SIG-M5 (cell line): ENCODE results near the gene MAP3K12.
"Not testable (repeated sequence)": the region's sequence is repeated elsewhere in the genome, so short reads cannot be mapped to it uniquely, and the experiment has no call there.

Experiments used
- DNase-seq: peaks from one replicate; lab custom pipeline; 2025; lab: John Stamatoyannopoulos, UW

The MAP3K12 gene

DNA sequence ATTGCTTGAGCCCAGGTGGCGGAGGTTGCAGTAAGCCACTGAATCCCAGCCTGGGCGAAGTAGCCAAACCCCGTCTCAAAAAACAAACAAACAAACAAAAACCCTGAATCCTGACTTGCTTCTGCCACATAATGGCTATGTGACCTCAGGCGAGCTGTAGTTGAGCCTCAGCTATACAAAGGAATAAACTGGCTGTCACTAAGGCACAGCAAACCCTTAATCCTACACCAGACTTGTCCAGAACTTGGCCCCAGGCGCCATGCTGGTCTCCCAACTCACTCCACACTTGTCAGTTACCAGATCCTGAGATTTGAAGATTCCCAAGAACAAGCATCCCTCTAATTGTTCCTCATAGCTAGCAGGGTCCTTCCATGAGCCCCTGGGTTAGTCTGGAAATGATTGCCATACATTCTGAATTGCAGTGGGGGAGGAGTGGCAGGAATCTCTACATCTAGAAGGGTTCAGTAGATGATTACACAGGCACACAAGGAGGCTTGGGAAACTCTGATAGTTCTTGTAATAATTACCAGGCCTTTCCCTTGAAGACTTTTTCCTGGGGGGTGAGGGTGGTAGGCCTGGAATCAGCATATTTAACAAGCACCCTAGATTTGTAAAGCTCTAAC is 9.9 kb downstream of the MAP3K12 start:
- no peak for DNase-seq

GRCh38 chr12:53486736-53487487 is 12.3 kb downstream of the MAP3K12 start:
- no peak for DNase-seq

GRCh38 chr12:53485955-53486735 is 13.1 kb downstream of the MAP3K12 start:
- DNase-seq: no peak

- DNase-seq: no peak
These were observed 14.3 kb downstream of the MAP3K12 start for GRCh38 chr12:53484686-53485575.

- DNase-seq: no peak
These were observed 15.3 kb downstream of the MAP3K12 start for GRCh38 chr12:53483979-53484377.

- DNase-seq: no peak
These were observed 15.9 kb downstream of the MAP3K12 start for GRCh38 chr12:53483225-53483978.

DNA sequence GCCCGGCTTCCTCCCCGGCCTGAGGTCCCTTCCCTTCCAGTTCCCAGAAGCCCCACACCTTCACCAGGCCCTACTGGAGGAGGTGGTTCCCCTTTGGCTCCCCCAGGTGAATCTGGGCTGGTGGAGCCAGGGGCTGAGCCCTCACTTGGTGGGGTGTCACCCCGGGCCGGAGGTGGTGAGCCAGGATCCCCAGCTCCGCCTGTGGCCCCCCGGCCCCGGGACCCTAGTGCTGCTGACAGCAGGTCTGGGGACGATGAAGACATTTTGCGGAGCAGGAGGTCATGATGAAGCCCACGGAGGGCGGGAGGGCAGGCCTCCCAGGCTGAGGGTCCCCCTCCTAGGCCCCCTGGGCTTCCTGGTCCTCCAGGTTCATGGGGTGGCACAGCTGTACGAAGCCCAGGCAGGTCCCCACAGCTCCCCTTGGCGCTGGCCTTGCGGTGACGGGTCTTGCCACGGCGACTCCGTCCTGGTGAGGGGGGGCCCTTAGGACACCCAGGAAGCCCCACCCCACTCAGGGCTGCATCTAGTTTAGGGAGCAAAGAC is 16.6 kb downstream of the MAP3K12 start:
- no peak for DNase-seq

DNA sequence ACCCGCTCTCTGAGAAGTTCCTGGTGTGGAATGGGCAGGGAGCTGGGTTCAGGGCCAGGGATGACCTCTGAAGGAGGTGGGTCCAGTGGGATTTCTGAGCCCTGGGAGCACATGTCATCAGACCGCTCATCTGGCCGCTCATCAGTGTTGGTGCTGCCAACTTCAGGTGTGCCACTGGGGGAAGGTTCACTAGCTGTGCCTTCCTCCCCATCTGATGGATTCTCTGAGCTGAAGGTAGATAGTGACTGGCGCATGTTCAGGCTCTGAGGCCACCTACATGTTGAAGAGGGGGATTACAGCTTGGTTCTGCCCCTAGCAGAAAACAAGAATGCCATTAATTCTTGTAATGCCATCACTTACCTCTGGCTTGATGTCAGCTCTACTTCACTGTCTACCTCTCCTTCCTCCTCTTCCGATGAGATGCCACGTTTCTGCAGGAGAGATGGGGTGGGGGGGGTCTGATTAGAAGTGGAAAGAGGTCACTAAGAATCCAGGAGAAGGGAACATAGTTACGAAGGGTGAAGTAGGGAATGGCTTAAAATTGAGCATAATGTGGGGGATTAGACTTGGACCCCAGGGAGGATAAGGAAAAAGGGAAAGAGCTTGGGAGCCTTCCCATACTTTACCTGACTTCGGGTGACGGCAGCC is 17.2 kb downstream of the MAP3K12 start:
- DNase-seq: no peak

DNA sequence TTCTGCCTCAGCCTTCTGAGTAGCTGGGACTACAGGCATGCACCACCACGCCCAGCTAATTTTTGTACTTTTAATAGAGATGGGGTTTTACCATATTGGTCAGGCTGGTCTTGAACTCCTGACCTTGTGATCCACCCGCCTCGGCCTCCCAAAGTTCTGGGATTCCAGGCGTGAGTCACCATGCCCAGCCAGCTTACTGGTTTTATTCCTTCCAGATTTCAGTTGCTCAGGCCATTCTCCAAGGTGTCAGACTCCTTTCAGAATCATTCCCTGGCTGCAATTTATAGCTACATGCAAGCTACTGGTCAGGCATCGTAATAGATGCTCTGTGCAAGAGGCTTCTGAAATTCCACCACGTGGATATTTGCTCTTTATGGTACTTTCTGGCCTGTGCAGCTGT is 17.8 kb downstream of the MAP3K12 start:
- not testable (repeated sequence) for DNase-seq

GRCh38 chr12:53480491-53481442 is 18.5 kb downstream of the MAP3K12 start:
- no peak for DNase-seq

DNA sequence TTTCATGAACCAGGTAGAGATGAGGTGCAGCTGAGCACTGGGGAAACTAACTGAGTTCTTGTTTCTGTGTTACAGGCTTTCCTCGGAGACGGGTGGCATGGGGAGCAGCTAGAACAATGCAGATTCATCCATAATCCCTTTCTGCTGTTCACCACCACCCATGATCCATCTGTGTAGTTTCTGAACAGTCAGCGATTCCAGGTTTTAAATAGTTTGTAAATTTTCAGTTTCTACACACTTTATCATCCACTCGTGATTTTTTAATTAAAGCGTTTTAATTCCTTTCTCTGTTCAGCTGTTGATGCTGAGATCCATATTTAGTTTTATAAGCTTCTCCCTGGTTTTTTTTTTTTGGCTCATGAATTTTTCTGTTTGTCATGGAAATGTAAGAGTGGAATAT is 19.9 kb downstream of the MAP3K12 start:
- no peak for DNase-seq

DNA sequence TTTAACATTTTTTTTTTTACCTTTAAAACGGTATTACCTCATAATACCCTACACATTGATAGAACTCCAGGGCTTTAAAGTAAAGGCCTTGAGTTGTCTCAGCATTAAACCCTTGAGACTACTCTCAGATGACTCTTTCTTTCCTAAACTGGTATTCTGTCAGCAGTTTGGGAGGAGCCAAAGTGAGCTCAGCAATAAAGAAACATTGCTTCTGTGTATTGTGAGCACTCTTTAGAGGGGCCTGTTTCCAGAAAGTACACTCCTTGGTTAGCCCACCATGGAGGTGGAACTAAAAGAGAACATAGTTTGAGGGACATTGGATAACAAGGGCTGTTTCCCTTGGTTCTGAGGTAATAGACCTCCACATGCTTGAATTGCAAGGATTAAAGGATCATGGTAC is 20.4 kb downstream of the MAP3K12 start:
- DNase-seq: no peak

GRCh38 chr12:53476769-53477209 is 22.5 kb downstream of the MAP3K12 start:
- DNase-seq: no peak

- no peak for DNase-seq
These were observed 24.4 kb downstream of the MAP3K12 start for GRCh38 chr12:53474819-53475218.

DNA sequence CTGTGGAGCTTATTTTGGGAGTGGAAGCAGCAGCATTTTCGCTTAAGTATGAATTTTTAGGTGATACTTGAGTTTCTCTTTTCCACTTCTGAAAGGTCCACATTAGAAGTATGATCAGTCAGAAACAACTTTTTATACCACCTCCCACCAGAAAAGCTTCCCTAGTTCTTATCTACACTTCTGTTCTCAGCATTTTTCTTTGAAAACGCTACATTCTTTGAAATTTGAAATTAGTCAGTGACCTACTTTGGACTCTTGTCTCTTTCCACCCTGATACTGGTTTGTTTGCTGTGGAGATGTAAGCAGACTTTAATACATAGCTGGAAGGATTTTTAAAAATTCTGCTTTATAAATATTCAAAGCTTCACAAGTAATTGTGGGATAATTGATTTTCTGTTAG is 25.2 kb downstream of the MAP3K12 start:
- DNase-seq: no peak

- DNase-seq: no peak
These were observed 27.1 kb downstream of the MAP3K12 start for GRCh38 chr12:53472056-53472582.

DNA sequence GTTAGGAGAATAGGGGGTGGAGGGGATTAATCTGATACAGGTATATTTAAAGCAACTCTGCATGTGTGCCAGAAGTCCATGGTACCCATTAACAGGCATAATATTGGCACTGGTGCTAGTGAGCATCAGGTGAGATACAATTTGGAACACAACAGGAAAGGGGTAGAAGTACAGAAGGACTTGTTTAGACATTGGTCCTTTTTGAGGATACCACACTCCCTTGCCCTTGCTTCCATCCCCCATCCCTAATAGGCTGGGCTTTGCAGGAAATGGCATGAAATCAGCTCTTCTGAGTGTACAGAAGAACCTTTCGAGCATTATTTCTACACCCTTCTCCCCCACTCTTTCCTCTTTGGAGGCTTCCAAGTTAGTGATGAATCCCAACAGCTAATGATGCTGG is 31.0 kb downstream of the MAP3K12 start:
- no peak for DNase-seq

DNA sequence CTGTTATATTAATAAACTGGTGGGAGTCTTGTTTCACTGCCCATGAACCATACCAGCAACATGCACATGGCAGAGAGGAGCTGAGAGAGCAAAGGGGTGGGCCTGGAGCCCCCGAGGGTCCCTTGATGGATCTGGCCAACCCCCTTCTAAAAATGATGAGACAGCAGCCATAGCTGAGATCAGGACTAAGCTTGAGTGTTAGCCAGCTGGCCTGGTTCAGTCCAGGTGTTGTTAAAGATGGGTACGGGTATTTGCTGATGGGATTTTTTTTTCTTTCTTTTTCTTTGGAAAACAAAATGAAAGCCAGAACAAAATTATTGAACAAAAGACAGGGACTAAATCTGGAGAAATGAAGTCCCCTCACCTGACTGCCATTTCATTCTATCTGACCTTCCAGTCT is 31.4 kb downstream of the MAP3K12 start:
- DNase-seq: no peak

DNA sequence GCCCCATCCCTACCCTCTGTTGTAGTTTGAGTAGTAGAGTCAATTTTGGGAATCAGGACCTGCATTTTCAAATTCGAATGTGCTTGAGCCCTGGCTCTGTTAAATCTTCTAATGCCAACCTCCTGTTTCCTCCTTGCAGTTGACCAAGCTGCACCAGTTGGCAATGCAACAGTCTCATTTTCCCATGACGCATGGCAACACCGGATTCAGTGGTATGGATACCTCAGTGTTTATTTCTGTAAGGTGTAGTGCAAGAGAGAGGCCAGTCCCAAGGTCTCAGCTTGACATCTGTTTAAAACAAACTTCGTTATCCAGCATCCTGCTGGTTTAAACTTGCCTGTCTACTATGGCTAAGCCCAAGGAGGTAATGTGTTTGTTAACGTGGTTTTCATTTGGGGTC is 32.2 kb downstream of the MAP3K12 start:
- DNase-seq: no peak
